Testis (tissue), 3 donors: ENCODE results near the gene ZNF20. TPM values are rescaled to one million over a fixed set of nuclear protein-coding genes. Genes with fewer than 3 reads are reported as not detected.
"Not testable (repeated sequence)": the region's sequence is repeated elsewhere in the genome, so short reads cannot be mapped to it uniquely, and the experiment has no call there.

Source experiments
- DNase-seq: peaks from one replicate; pipeline ENCODE4 v3.0.0-alpha.2; 2019
- H3K27ac ChIP-seq, 2 donors: fragments of 200-600 bp; sonication (generic); one replicate each; pipeline ENCODE4 v1.5.1; 2019
- H3K27me3 ChIP-seq: fragments of 200-600 bp; sonication (generic); one replicate; pipeline ENCODE4 v1.5.1; 2019
- H3K36me3 ChIP-seq: fragments of 200-600 bp; sonication (generic); one replicate; pipeline ENCODE4 v1.5.1; 2017; ENCODE audit warnings: low read depth; ENCODE audit errors: missing control alignments
- H3K4me1 ChIP-seq: fragments of 200-600 bp; sonication (generic); one replicate; pipeline ENCODE4 v1.5.1; 2019
- H3K4me3 ChIP-seq, 2 donors: fragments of 200-600 bp; sonication (generic); one replicate each; pipeline ENCODE4 v1.5.1; 2017 to 2019
- H3K9me3 ChIP-seq: fragments of 200-600 bp; sonication (generic); one replicate; pipeline ENCODE4 v1.5.1; 2017
- POLR2A ChIP-seq: fragments of 450-650 bp; IDR thresholded peaks from one replicate; pipeline ENCODE4 v1.6.1; 2017; ENCODE audit warnings: antibody characterized with exemption, mild to moderate bottlenecking, moderate library complexity
- WGBS, 2 donors: methylation state at CpG; one replicate each; pipeline ENCODE4 v1.1.5; 2018; 5-methylcytosine and 5-hydroxymethylcytosine counted together
- intact Hi-C: fragments of 100-400 bp; cut with DNase I; formaldehyde crosslinking; loops from one replicate; pipeline ENCODE4 v1.15.1; 2023; ENCODE audit warnings: low total_unique reads
- polyA plus RNA-seq: library from polyadenylated mRNA; stranded (reverse); fragments of 350-450 nt; fragmentation: Illumina TruSeq; extraction: RNeasy Lipid Tissue Mini Kit (QIAGEN cat#74804); gene quantifications from one replicate; pipeline ENCODE4 v1.2.3, GENCODE V29; 2014; ENCODE audit warnings: low read depth, low replicate concordance; ENCODE audit not compliant: insufficient read depth
- total RNA-seq, 2 donors: library from RNA; depleted of rRNA; stranded (reverse); fragments of >200 nt; gene quantifications; one replicate each; pipeline ENCODE4 v1.2.3, GENCODE V29; 2016
- TF ChIP-seq, protein P1 (sequence below), 3 experiments: fragments of 450-650 bp in 2 of 3; fragments of 200-600 bp in 1 of 3; sonication (generic) in 1 of 3; IDR thresholded peaks; one replicate each; pipeline ENCODE4 v1.5.1; 2016 to 2019; ENCODE audit warnings: antibody characterized with exemption in 3 of 3, mild to moderate bottlenecking in 2 of 3, moderate library complexity in 1 of 3

Gene ZNF20
- total and polyA plus RNA-seq, 3 donors from 2014 or later: 7.5 to 10.9 (median 8.9) TPM

DNA sequence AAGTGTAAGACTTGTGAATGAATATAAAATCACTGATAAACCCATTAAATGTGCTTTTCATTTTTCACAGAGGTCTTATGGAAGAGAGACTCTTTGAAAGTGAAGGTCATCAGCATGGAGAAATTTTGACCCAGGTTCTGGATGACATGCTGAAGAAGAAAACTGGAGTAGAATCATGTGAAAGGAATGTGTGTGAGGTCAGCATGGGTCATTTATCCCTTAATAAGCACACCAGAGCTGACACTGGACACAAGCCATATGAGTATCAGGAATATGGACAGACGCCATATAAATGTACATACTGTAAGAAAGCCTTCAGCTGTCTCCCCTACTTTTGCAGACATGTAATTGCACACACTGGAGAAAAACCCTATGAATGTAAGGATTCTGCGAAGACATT is 29.0 kb downstream of the ZNF20 start:
- 47 to 50% methylated on average over 2 of the region's 2 CpGs for WGBS, 2 donors
- no peak for TF ChIP-seq POLR2A
- TF ChIP-seq, protein P1, sequence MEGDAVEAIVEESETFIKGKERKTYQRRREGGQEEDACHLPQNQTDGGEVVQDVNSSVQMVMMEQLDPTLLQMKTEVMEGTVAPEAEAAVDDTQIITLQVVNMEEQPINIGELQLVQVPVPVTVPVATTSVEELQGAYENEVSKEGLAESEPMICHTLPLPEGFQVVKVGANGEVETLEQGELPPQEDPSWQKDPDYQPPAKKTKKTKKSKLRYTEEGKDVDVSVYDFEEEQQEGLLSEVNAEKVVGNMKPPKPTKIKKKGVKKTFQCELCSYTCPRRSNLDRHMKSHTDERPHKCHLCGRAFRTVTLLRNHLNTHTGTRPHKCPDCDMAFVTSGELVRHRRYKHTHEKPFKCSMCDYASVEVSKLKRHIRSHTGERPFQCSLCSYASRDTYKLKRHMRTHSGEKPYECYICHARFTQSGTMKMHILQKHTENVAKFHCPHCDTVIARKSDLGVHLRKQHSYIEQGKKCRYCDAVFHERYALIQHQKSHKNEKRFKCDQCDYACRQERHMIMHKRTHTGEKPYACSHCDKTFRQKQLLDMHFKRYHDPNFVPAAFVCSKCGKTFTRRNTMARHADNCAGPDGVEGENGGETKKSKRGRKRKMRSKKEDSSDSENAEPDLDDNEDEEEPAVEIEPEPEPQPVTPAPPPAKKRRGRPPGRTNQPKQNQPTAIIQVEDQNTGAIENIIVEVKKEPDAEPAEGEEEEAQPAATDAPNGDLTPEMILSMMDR (IDR thresholded peaks at IDR 0.05): no peak
- H3K4me1 ChIP-seq: no peaks in the 10 kb centered on the region
- H3K4me3 ChIP-seq: no peak overlapping the region
- H3K27ac ChIP-seq: no peak overlapping the region
- H3K27me3 ChIP-seq: no peaks in the 10 kb centered on the region
- H3K36me3 ChIP-seq: no peaks in the 10 kb centered on the region
- H3K9me3 ChIP-seq: no peaks in the 10 kb centered on the region
- intact Hi-C loops: no loop called here
- no peak for DNase-seq

DNA sequence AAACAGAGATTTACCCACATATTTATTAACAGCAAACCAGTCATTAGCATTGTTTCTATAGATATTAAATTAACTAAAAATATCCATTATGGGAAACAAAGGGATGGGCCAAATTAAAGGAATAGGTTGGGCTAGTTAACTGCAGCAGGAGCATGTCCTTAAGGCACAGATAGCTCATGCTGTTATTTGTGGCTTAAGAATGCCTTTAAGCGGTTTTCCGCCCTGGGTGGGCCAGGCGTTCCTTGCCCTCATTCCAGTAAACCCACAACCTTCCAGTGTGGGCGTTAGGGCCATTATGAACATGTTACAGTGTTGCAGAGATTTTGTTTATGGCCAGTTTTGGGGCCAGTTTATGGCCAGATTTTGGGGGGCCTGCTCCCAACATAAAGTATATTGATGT is 36.2 kb downstream of the ZNF20 start:
- H3K4me1 ChIP-seq, H3K27ac ChIP-seq, DNase-seq, H3K4me3 ChIP-seq, H3K27me3 ChIP-seq, intact Hi-C loops, H3K9me3 ChIP-seq, H3K36me3 ChIP-seq: not testable (repeated sequence)
- WGBS, 2 donors: 88 to 96% methylated on average over 4 of the region's 4 CpGs

DNA sequence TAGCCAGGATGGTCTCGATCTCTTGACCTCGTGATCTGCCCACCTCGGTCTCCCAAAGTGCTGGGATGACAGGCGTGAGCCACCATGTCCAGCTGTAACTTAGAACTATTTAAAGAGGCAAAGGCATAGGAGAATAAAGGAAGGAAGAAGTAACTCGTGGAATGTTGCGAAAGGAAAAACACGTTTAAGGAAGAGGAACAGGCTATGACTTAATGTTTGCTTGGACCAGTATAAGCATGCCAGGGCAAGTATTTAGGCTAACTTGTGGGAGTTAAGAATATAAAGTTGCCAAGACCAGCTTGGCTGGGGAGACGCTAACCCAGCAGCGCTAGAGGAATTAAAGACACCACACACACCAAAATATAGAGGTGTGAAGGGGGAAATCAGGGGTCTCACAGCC is 42.1 kb downstream of the ZNF20 start:
- no peaks in the 10 kb centered on the region for H3K4me1 ChIP-seq
- DNase-seq: no peak
- intact Hi-C loops: no loop called here
- no peaks in the 10 kb centered on the region for H3K36me3 ChIP-seq
- no peaks in the 10 kb centered on the region for H3K9me3 ChIP-seq
- H3K27ac ChIP-seq: no peak overlapping the region
- TF ChIP-seq, protein P1 (IDR thresholded peaks at IDR 0.05): no peak
- TF ChIP-seq POLR2A: no peak
- H3K27me3 ChIP-seq: no peaks in the 10 kb centered on the region
- H3K4me3 ChIP-seq: no peak overlapping the region
- 94 to 98% methylated on average over 9 of the region's 9 CpGs for WGBS, 2 donors

DNA sequence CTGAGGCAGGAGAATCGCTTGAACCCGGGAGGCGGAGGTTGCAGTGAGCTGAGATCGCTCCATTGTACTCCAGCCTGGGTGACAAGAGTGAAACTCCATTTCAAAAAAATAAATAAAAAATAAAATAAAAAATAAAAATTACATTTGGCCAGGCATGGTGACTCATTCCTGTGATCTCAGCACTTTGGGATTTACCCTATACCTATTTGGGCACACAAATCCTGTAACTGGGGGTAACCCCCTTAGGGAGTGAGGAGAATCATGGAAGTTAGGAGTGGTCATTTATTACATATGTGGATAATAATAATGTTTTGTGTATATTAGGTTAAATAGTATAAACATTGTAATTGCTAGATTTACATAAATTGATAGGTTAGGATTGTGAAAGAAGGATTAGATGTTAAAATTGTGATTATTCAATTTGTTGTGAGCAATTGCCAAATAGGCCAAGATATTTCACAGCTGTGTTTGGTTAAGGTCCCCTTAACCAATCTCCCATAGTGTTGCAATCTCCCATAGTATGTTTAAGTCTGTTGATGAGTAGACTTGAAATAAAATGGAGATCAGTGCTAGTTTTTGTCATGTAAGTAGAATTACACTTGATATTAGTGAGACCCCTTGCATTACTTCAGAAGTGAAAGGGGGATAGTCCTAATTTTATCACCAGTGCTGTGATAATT is 44.9 kb downstream of the ZNF20 start:
- no peak for DNase-seq
- Histone ChIP-seq H3K27ac (no peak overlapping the region), H3K4me3 (no peak overlapping the region), H3K9me3 (no peaks in the 10 kb centered on the region), H3K36me3 (no peaks in the 10 kb centered on the region), H3K27me3 (no peaks in the 10 kb centered on the region), H3K4me1 (no peaks in the 10 kb centered on the region)
- 96% methylated on average over 4 of the region's 4 CpGs for WGBS, 2 donors
- no peak for TF ChIP-seq POLR2A
- TF ChIP-seq, protein P1 (IDR thresholded peaks at IDR 0.05): no peak
- intact Hi-C loops: no loop called here

DNA sequence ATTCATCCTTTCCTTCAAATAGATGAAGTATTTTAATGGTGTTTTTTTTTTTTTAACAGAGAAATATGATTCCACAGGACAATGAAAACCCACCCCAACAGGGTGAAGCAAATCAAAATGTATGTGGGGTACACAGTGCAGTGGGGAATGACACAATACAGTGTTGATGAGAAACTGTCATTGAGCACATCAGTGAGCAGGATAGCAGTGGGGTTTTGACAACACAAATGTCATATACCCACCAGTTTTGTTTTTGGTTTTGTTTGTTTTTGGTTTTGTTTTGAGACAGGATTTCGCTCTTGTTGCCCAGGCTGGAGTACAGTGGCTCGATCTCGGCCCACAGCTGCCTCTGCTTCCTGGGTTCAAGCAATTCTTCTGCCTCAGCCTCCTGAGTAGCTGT is 46.4 kb downstream of the ZNF20 start:
- H3K4me1 ChIP-seq: no peaks in the 10 kb centered on the region
- 92 to 98% methylated on average over 3 of the region's 3 CpGs for WGBS, 2 donors

More for the DNA sequence above, 46.4 kb downstream of the ZNF20 start:
- no peak overlapping the region for H3K4me3 ChIP-seq
- intact Hi-C loops: no loop called here
- H3K36me3 ChIP-seq: no peaks in the 10 kb centered on the region
- H3K27me3 ChIP-seq: no peaks in the 10 kb centered on the region
- no peak for TF ChIP-seq POLR2A
- TF ChIP-seq, protein P1 (IDR thresholded peaks at IDR 0.05): no peak
- no peak overlapping the region for H3K27ac ChIP-seq
- DNase-seq: no peak
- no peaks in the 10 kb centered on the region for H3K9me3 ChIP-seq
